Type B pancreatic cell (in vitro differentiated cells): Measurements from ENCODE around the gene F2. TPM values are rescaled to one million over a fixed set of nuclear protein-coding genes. Genes with fewer than 3 reads are reported as not detected.

Experiments
- DNase-seq: peaks from one replicate; pipeline ENCODE4 v3.0.0; 2021; ENCODE audit warnings: mixed read lengths; ENCODE audit not compliant: unreplicated experiment; ENCODE audit errors: extremely low spot score
- H3K27ac Mint-ChIP-seq: 2 replicates; pipeline ENCODE4 v1.8.0; 2021; ENCODE audit warnings: mild to moderate bottlenecking, mixed read lengths
- H3K27me3 Mint-ChIP-seq: 2 replicates; pipeline ENCODE4 v1.8.0; 2021; ENCODE audit warnings: mixed read lengths
- H3K36me3 Mint-ChIP-seq: 2 replicates; pipeline ENCODE4 v1.8.0; 2021; ENCODE audit warnings: mixed read lengths
- H3K4me1 Mint-ChIP-seq: one replicate; pipeline ENCODE4 v1.8.0; 2021; ENCODE audit warnings: mixed read lengths; ENCODE audit not compliant: unreplicated experiment
- H3K4me3 Mint-ChIP-seq: 2 replicates; pipeline ENCODE4 v1.8.0; 2021; ENCODE audit warnings: mild to moderate bottlenecking, mixed read lengths
- H3K9me3 Mint-ChIP-seq: 2 replicates; pipeline ENCODE4 v1.8.0; 2021; ENCODE audit warnings: mixed read lengths
- CTCF ChIP-seq: fragments of 200-600 bp; sonication (generic); conservative IDR thresholded peaks from 2 replicates; pipeline ENCODE4 v1.5.0; 2021; ENCODE audit warnings: antibody characterized with exemption, mild to moderate bottlenecking
- total RNA-seq: library from RNA; stranded (reverse); gene quantifications from 2 replicates; pipeline ENCODE4 v1.2.1, GENCODE V29; 2021; ENCODE audit warnings: low replicate concordance

Gene F2
- total RNA-seq, 1 donor from 2014 or later, result 9.5 TPM

GRCh38 chr11:46692450-46692849, 26.6 kb upstream of the F2 start:
- H3K4me3 Mint-ChIP-seq, result no peak overlapping the region
- H3K27ac Mint-ChIP-seq, result no peak overlapping the region
- peaks cover 9% of the 10 kb centered on the region for H3K4me1 Mint-ChIP-seq
- DNase-seq, result no peak
- no peaks in the 10 kb centered on the region for H3K9me3 Mint-ChIP-seq
- peaks cover 7% of the 10 kb centered on the region for H3K36me3 Mint-ChIP-seq
- TF ChIP-seq CTCF, result no peak
- H3K27me3 Mint-ChIP-seq, result no peaks in the 10 kb centered on the region

GRCh38 chr11:46693597-46694012, 25.4 kb upstream of the F2 start:
- TF ChIP-seq CTCF, result no peak
- peaks cover 16% of the 10 kb centered on the region for H3K4me1 Mint-ChIP-seq
- DNase-seq, result no peak
- H3K9me3 Mint-ChIP-seq, result no peaks in the 10 kb centered on the region
- peaks cover 7% of the 10 kb centered on the region for H3K36me3 Mint-ChIP-seq
- no peak overlapping the region for H3K4me3 Mint-ChIP-seq
- H3K27ac Mint-ChIP-seq, result peak overlapping the region; percentile 84
- H3K27me3 Mint-ChIP-seq, result no peaks in the 10 kb centered on the region

GRCh38 chr11:46694072-46694471, 24.9 kb upstream of the F2 start:
- Mint-ChIP-seq H3K4me1 (peaks cover 21% of the 10 kb centered on the region), H3K4me3 (peak overlapping the region; percentile 49)
- TF ChIP-seq CTCF, result no peak

GRCh38 chr11:46694607-46695006, 24.4 kb upstream of the F2 start:
- DNase-seq, result no peak
- Mint-ChIP-seq H3K4me3 (no peak overlapping the region), H3K36me3 (peaks cover 4% of the 10 kb centered on the region), H3K9me3 (no peaks in the 10 kb centered on the region), H3K27me3 (no peaks in the 10 kb centered on the region), H3K27ac (peak overlapping the region; percentile 84), H3K4me1 (peaks cover 24% of the 10 kb centered on the region)
- TF ChIP-seq CTCF, result no peak

More at GRCh38 chr11:46694072-46694471, 24.9 kb upstream of the F2 start:
- no peaks in the 10 kb centered on the region for H3K9me3 Mint-ChIP-seq
- H3K27me3 Mint-ChIP-seq, result no peaks in the 10 kb centered on the region
- DNase-seq, result no peak
- peaks cover 6% of the 10 kb centered on the region for H3K36me3 Mint-ChIP-seq
- H3K27ac Mint-ChIP-seq, result peak overlapping the region; percentile 84

- Mint-ChIP-seq H3K9me3 (no peaks in the 10 kb centered on the region), H3K4me3 (no peak overlapping the region), H3K36me3 (peaks cover 2% of the 10 kb centered on the region), H3K27me3 (no peaks in the 10 kb centered on the region), H3K27ac (peak overlapping the region; percentile 53), H3K4me1 (peaks cover 26% of the 10 kb centered on the region)
- no peak for TF ChIP-seq CTCF
- DNase-seq, result no peak
Measured at GRCh38 chr11:46695345-46696211, 23.4 kb upstream of the F2 start.
